Measurements from ENCODE around the gene PRKD1. TPM values are rescaled to one million over a fixed set of nuclear protein-coding genes. Genes with fewer than 3 reads are reported as not detected.

PRKD1 gene
- polyA plus RNA-seq, 1 of the 3 experiments (the other 2 are of a cell fraction): 0.07 TPM

DNA sequence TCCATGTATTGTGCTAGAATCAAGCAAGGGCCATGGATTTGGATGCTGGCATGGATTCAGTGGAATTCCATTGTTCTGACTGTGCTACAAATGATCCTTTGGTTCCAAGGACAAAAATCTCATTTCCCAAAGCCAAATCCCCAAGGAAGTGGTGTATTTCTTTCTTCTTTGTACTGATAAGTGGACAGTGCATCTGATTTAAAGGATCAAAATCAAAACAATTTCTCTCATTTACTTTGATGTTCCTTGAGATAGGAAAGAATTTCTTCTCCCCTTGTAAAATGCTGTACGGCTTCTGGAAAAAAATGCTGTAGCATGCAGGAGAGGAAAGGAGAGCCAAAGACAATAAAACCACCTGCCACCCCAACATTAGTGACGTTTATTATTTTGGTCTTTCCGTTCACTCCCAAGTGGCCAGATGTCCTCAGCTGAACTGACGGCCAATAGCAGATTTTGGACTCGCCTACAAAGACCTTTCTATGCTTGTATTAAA, 185.7 kb downstream of the PRKD1 start:
- Histone ChIP-seq H3K79me2 (ENCODE audit: insufficient read depth) (no peaks in the 10 kb centered on the region), H3K27me3 (ENCODE audit: insufficient read depth) (no peaks in the 10 kb centered on the region; the same call in 1 of the 2 replicates), H3K36me3 (replicated peaks in 1 of 2; ENCODE audit: control insufficient read depth in 1 of 2, insufficient read depth in 2 of 2, low read length in 1 of 2) (no peaks in the 10 kb centered on the region), H3K4me3 (ENCODE audit: low read depth in 2 of 2, low read length in 1 of 2) (no peak overlapping the region), H3K27ac (ENCODE audit: low read depth in 2 of 2, low read length in 1 of 2) (no peak overlapping the region), H3K9me3 (no peaks in the 10 kb centered on the region), H2AFZ (ENCODE audit: low read depth) (no peak overlapping the region), H3F3A (replicated peaks; ENCODE audit: insufficient read depth) (no peaks in the 10 kb centered on the region), H3K4me1 (ENCODE audit: control insufficient read depth in 1 of 2, insufficient read depth in 2 of 2, low read depth in 1 of 2, low read length in 1 of 2) (no peaks in the 10 kb centered on the region), H3K4me2 (no peak overlapping the region), H4K20me1 (ENCODE audit: insufficient read depth) (no peaks in the 10 kb centered on the region), H3K9me2 (no peaks in the 10 kb centered on the region), H3K9ac (no peak overlapping the region)
- no peak for DNase-seq
- ChIA-PET CTCF (no interaction called here), POLR2A (no interaction called here)
- WGBS (ENCODE audit: low lambda C conversion rate): 21% methylated on average over 5 of the region's 5 CpGs
- TF ChIP-seq TEAD4 (IDR thresholded peaks at IDR 0.05; ENCODE audit: borderline replicate concordance, insufficient read depth) (no peak), RAD21 (IDR thresholded peaks at IDR 0.05; ENCODE audit: low read length) (no peak)

DNA sequence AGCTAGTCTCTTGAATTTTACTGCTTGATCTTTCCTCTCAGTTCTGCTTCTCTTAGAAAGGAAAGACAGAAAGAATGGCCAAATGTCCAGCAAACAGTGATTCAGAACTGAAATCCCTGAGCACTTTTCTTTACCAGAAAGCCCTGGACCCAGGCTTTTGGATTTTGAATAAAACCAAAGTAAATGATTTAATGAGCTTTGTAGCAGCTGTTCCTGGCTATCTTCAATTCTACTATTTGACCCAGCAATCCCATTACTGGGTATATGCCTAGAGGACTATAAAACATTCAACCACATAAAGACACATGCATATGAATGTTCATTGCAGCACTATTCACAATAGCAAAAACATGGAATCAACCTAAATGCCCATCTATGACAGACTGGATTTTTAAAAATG, 187.2 kb downstream of the PRKD1 start:
- no peak overlapping the region for H3K9ac ChIP-seq
- H3K4me3 ChIP-seq (ENCODE audit: low read depth in 2 of 2, low read length in 1 of 2): no peak overlapping the region
- no peaks in the 10 kb centered on the region for H3K36me3 ChIP-seq (replicated peaks in 1 of 2; ENCODE audit: control insufficient read depth in 1 of 2, insufficient read depth in 2 of 2, low read length in 1 of 2)
- no peaks in the 10 kb centered on the region for H3K9me2 ChIP-seq
- H3K9me3 ChIP-seq: no peaks in the 10 kb centered on the region
- TF ChIP-seq GABPA (IDR thresholded peaks at IDR 0.05; ENCODE audit: low read depth): no peak
- no peak for TF ChIP-seq NRF1 (IDR thresholded peaks at IDR 0.05; ENCODE audit: low read depth, low read length)
- no peak for TF ChIP-seq GATA2 (CRISPR knock-in tag; IDR thresholded peaks at IDR 0.05)
- TF ChIP-seq, protein P1, sequence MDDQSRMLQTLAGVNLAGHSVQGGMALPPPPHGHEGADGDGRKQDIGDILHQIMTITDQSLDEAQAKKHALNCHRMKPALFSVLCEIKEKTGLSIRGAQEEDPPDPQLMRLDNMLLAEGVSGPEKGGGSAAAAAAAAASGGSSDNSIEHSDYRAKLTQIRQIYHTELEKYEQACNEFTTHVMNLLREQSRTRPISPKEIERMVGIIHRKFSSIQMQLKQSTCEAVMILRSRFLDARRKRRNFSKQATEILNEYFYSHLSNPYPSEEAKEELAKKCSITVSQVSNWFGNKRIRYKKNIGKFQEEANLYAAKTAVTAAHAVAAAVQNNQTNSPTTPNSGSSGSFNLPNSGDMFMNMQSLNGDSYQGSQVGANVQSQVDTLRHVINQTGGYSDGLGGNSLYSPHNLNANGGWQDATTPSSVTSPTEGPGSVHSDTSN (IDR thresholded peaks at IDR 0.05): no peak
- no peak for TF ChIP-seq RXRA (IDR thresholded peaks at IDR 0.05; ENCODE audit: borderline replicate concordance, low read depth)
- TF ChIP-seq TAF1 (IDR thresholded peaks at IDR 0.05; ENCODE audit: borderline replicate concordance, low read depth, low read length): no peak
- TF ChIP-seq, protein P2, sequence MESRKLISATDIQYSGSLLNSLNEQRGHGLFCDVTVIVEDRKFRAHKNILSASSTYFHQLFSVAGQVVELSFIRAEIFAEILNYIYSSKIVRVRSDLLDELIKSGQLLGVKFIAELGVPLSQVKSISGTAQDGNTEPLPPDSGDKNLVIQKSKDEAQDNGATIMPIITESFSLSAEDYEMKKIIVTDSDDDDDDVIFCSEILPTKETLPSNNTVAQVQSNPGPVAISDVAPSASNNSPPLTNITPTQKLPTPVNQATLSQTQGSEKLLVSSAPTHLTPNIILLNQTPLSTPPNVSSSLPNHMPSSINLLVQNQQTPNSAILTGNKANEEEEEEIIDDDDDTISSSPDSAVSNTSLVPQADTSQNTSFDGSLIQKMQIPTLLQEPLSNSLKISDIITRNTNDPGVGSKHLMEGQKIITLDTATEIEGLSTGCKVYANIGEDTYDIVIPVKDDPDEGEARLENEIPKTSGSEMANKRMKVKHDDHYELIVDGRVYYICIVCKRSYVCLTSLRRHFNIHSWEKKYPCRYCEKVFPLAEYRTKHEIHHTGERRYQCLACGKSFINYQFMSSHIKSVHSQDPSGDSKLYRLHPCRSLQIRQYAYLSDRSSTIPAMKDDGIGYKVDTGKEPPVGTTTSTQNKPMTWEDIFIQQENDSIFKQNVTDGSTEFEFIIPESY (IDR thresholded peaks at IDR 0.05; ENCODE audit: borderline replicate concordance, low read depth): no peak
- TF ChIP-seq, protein P3, sequence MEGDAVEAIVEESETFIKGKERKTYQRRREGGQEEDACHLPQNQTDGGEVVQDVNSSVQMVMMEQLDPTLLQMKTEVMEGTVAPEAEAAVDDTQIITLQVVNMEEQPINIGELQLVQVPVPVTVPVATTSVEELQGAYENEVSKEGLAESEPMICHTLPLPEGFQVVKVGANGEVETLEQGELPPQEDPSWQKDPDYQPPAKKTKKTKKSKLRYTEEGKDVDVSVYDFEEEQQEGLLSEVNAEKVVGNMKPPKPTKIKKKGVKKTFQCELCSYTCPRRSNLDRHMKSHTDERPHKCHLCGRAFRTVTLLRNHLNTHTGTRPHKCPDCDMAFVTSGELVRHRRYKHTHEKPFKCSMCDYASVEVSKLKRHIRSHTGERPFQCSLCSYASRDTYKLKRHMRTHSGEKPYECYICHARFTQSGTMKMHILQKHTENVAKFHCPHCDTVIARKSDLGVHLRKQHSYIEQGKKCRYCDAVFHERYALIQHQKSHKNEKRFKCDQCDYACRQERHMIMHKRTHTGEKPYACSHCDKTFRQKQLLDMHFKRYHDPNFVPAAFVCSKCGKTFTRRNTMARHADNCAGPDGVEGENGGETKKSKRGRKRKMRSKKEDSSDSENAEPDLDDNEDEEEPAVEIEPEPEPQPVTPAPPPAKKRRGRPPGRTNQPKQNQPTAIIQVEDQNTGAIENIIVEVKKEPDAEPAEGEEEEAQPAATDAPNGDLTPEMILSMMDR (IDR thresholded peaks at IDR 0.05): no peak
- TF ChIP-seq, protein P4, sequence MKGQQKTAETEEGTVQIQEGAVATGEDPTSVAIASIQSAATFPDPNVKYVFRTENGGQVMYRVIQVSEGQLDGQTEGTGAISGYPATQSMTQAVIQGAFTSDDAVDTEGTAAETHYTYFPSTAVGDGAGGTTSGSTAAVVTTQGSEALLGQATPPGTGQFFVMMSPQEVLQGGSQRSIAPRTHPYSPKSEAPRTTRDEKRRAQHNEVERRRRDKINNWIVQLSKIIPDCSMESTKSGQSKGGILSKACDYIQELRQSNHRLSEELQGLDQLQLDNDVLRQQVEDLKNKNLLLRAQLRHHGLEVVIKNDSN (IDR thresholded peaks at IDR 0.05; ENCODE audit: borderline replicate concordance, low read depth): no peak
- no peak for TF ChIP-seq ELF1 (IDR thresholded peaks at IDR 0.05)
- no peak for TF ChIP-seq NFIC (IDR thresholded peaks at IDR 0.05; ENCODE audit: borderline replicate concordance)
- no peak overlapping the region for H3K27ac ChIP-seq (ENCODE audit: low read depth in 2 of 2, low read length in 1 of 2)
- no peaks in the 10 kb centered on the region for H3F3A ChIP-seq (replicated peaks; ENCODE audit: insufficient read depth)
- no peak overlapping the region for H2AFZ ChIP-seq (ENCODE audit: low read depth)
- H4K20me1 ChIP-seq (ENCODE audit: insufficient read depth): no peaks in the 10 kb centered on the region
- no peaks in the 10 kb centered on the region for H3K79me2 ChIP-seq (ENCODE audit: insufficient read depth)
- POLR2A ChIA-PET: no interaction called here
- DNase-seq: no peak
- CTCF ChIA-PET: no interaction called here
- H3K4me1 ChIP-seq (ENCODE audit: control insufficient read depth in 1 of 2, insufficient read depth in 2 of 2, low read depth in 1 of 2, low read length in 1 of 2): no peaks in the 10 kb centered on the region
- H3K4me2 ChIP-seq: no peak overlapping the region
- H3K27me3 ChIP-seq (ENCODE audit: insufficient read depth): no peaks in the 10 kb centered on the region; the same call in 1 of the 2 replicates

Data from SK-N-SH (cell line).